ENCODE results near the gene LENEP.

Gene LENEP

GRCh38 chr1:154999571-155000410 lies 6.4 kb downstream of the LENEP start:
- no peak for DNase-seq (ENCODE audit: low spot score)

- no peak for DNase-seq (ENCODE audit: low spot score)
Measured at GRCh38 chr1:155000411-155000725, 7.0 kb downstream of the LENEP start.

GRCh38 chr1:155000726-155001424 lies 7.5 kb downstream of the LENEP start:
- DNase-seq (ENCODE audit: low spot score): peak; percentile 74

- no peak for DNase-seq (ENCODE audit: low spot score)
Measured at GRCh38 chr1:155001425-155001674, 8.0 kb downstream of the LENEP start.

- DNase-seq (ENCODE audit: low spot score): peak; percentile 99
Measured at GRCh38 chr1:155001675-155002463, 8.5 kb downstream of the LENEP start.

- peak; percentile 62 for DNase-seq (ENCODE audit: low spot score)
Measured at GRCh38 chr1:155002464-155003226, 9.3 kb downstream of the LENEP start, which contains the start of gene ZBTB7B. TSS of gene ZBTB7B (plus strand) at chr1:155002802. CDS start at chr1:155014661, 11,859 bp downstream.

GRCh38 chr1:155003227-155003765 lies 9.9 kb downstream of the LENEP start:
- no peak for DNase-seq (ENCODE audit: low spot score)

- peak; percentile 32 for DNase-seq (ENCODE audit: low spot score)
Measured at GRCh38 chr1:155003766-155004351, 10.5 kb downstream of the LENEP start.

- no peak for DNase-seq (ENCODE audit: low spot score)
Measured at GRCh38 chr1:155004352-155005075, 11.1 kb downstream of the LENEP start.

GRCh38 chr1:155005076-155006011 lies 12.0 kb downstream of the LENEP start:
- DNase-seq (ENCODE audit: low spot score): no peak

GRCh38 chr1:155006601-155007101 lies 13.3 kb downstream of the LENEP start:
- DNase-seq (ENCODE audit: low spot score): no peak

- no peak for DNase-seq (ENCODE audit: low spot score)
Measured at GRCh38 chr1:155007251-155007828, 14.0 kb downstream of the LENEP start.

GRCh38 chr1:155008015-155008941 lies 14.9 kb downstream of the LENEP start:
- DNase-seq (ENCODE audit: low spot score): no peak

GRCh38 chr1:155009221-155009711 lies 15.9 kb downstream of the LENEP start:
- no peak for DNase-seq (ENCODE audit: low spot score)

- no peak for DNase-seq (ENCODE audit: low spot score)
Measured at GRCh38 chr1:155009742-155010141, 16.4 kb downstream of the LENEP start.

- DNase-seq (ENCODE audit: low spot score): no peak
Measured at GRCh38 chr1:155010211-155010918, 17.0 kb downstream of the LENEP start.

- DNase-seq (ENCODE audit: low spot score): no peak
Measured at GRCh38 chr1:155011004-155011416, 17.6 kb downstream of the LENEP start.

Data from AG08395 (cell line).